ENCODE measurements around the gene ADGRF4.

The ADGRF4 gene

GRCh38 chr6:47698342-47698787 is at the start of gene ADGRF4:
ADGRF4 (plus strand) TSS chr6:47698580; CDS start chr6:47707246, 8,666 bp downstream.
- Histone ChIP-seq H4K20me1 (ENCODE audit: control insufficient read depth, insufficient read depth, low read depth, low read length) (no peaks in the 10 kb centered on the region), H3K79me2 (ENCODE audit: control insufficient read depth, low read length) (no peaks in the 10 kb centered on the region), H3K9me2 (replicated peaks; ENCODE audit: control insufficient read depth, low read length) (no peaks in the 10 kb centered on the region), H3K27me3 (ENCODE audit: control insufficient read depth, low read length) (0 out of 2 replicates have a peak, but pooled peaks cover 3% of the 10 kb centered on the region), H3K36me3 (ENCODE audit: control insufficient read depth, low read length) (no peaks in the 10 kb centered on the region), H3K9me3 (ENCODE audit: control insufficient read depth, insufficient read depth, low read length) (no peaks in the 10 kb centered on the region), H3K4me1 (ENCODE audit: control insufficient read depth, low read length) (no peaks in the 10 kb centered on the region), H3K4me2 (ENCODE audit: low read length) (no peak within 1 kb of the TSS), H3K4me3 (ENCODE audit: low read length) (no peak within 1 kb of the TSS), H3K27ac (ENCODE audit: low read depth, low read length) (no peak within 1 kb of the TSS), H3F3A (ENCODE audit: control insufficient read depth, insufficient read depth) (no peaks in the 10 kb centered on the region)
- TF ChIP-seq CTCF (IDR thresholded peaks at IDR 0.05; ENCODE audit: low read depth, low read length, poor library complexity, severe bottlenecking) (no peak), EZH2phosphoT487 (IDR thresholded peaks at IDR 0.05; ENCODE audit: borderline replicate concordance, low read length) (no peak)

GRCh38 chr6:47650553-47651432 is 47.6 kb upstream of the ADGRF4 start:
- Histone ChIP-seq H3K9me2 (replicated peaks; ENCODE audit: control insufficient read depth, low read length) (no peaks in the 10 kb centered on the region), H3K4me2 (ENCODE audit: low read length) (no peak overlapping the region), H3K27ac (ENCODE audit: low read depth, low read length) (no peak overlapping the region)

GRCh38 chr6:47651505-47651944 is 46.9 kb upstream of the ADGRF4 start:
- Histone ChIP-seq H3K36me3 (ENCODE audit: control insufficient read depth, low read length) (no peaks in the 10 kb centered on the region), H3K4me3 (ENCODE audit: low read length) (no peak overlapping the region), H3K79me2 (ENCODE audit: control insufficient read depth, low read length) (no peaks in the 10 kb centered on the region), H3K9me2 (replicated peaks; ENCODE audit: control insufficient read depth, low read length) (no peaks in the 10 kb centered on the region), H3K4me2 (ENCODE audit: low read length) (no peak overlapping the region), H3K4me1 (ENCODE audit: control insufficient read depth, low read length) (peaks cover 6% of the 10 kb centered on the region), H3K27me3 (ENCODE audit: control insufficient read depth, low read length) (no peaks in the 10 kb centered on the region), H3F3A (ENCODE audit: control insufficient read depth, insufficient read depth) (no peaks in the 10 kb centered on the region), H3K9me3 (ENCODE audit: control insufficient read depth, insufficient read depth, low read length) (no peaks in the 10 kb centered on the region), H4K20me1 (ENCODE audit: control insufficient read depth, insufficient read depth, low read depth, low read length) (no peaks in the 10 kb centered on the region), H3K27ac (ENCODE audit: low read depth, low read length) (no peak overlapping the region)
- TF ChIP-seq CTCF (IDR thresholded peaks at IDR 0.05; ENCODE audit: low read depth, low read length, poor library complexity, severe bottlenecking) (no peak), EZH2phosphoT487 (IDR thresholded peaks at IDR 0.05; ENCODE audit: borderline replicate concordance, low read length) (no peak)

More at GRCh38 chr6:47650553-47651432, 47.6 kb upstream of the ADGRF4 start:
- Histone ChIP-seq H3K36me3 (ENCODE audit: control insufficient read depth, low read length) (no peaks in the 10 kb centered on the region), H3K79me2 (ENCODE audit: control insufficient read depth, low read length) (no peaks in the 10 kb centered on the region), H3K4me1 (ENCODE audit: control insufficient read depth, low read length) (peaks cover 6% of the 10 kb centered on the region), H3K9me3 (ENCODE audit: control insufficient read depth, insufficient read depth, low read length) (no peaks in the 10 kb centered on the region), H3K4me3 (ENCODE audit: low read length) (no peak overlapping the region), H3K27me3 (ENCODE audit: control insufficient read depth, low read length) (no peaks in the 10 kb centered on the region), H4K20me1 (ENCODE audit: control insufficient read depth, insufficient read depth, low read depth, low read length) (no peaks in the 10 kb centered on the region), H3F3A (ENCODE audit: control insufficient read depth, insufficient read depth) (no peaks in the 10 kb centered on the region)
- no peak for TF ChIP-seq CTCF (IDR thresholded peaks at IDR 0.05; ENCODE audit: low read depth, low read length, poor library complexity, severe bottlenecking)
- no peak for TF ChIP-seq EZH2phosphoT487 (IDR thresholded peaks at IDR 0.05; ENCODE audit: borderline replicate concordance, low read length)
